ENCODE results near the gene DPP10.
"Not testable (repeated sequence)": the region's sequence is repeated elsewhere in the genome, so short reads cannot be mapped to it uniquely, and the experiment has no call there.

The DPP10 gene

GRCh38 chr2:114517580-114517979 lies 75.1 kb downstream of the DPP10 start:
- no peak for DNase-seq

GRCh38 chr2:114518738-114519137 lies 76.3 kb downstream of the DPP10 start:
- no peak for DNase-seq

- DNase-seq: not testable (repeated sequence)
These were observed 80.2 kb downstream of the DPP10 start for GRCh38 chr2:114522612-114523011.

GRCh38 chr2:114525955-114526354 lies 83.5 kb downstream of the DPP10 start:
- no peak for DNase-seq

GRCh38 chr2:114526841-114527240 lies 84.4 kb downstream of the DPP10 start:
- no peak for DNase-seq

GRCh38 chr2:114527330-114527983 lies 85.0 kb downstream of the DPP10 start:
- DNase-seq: no peak

- no peak for DNase-seq
These were observed 92.0 kb downstream of the DPP10 start for GRCh38 chr2:114534116-114535084.

GRCh38 chr2:114537777-114538176 lies 95.3 kb downstream of the DPP10 start:
- DNase-seq: no peak

- DNase-seq: no peak
These were observed 100.3 kb downstream of the DPP10 start for GRCh38 chr2:114542695-114543094.

- DNase-seq: peak; percentile 7
These were observed 100.9 kb downstream of the DPP10 start for GRCh38 chr2:114543236-114543766.

GRCh38 chr2:114545052-114545451 lies 102.6 kb downstream of the DPP10 start:
- no peak for DNase-seq

- no peak for DNase-seq
These were observed 104.1 kb downstream of the DPP10 start for GRCh38 chr2:114546531-114546930.

GRCh38 chr2:114548151-114548550 lies 105.7 kb downstream of the DPP10 start:
- DNase-seq: no peak

- DNase-seq: no peak
These were observed 107.9 kb downstream of the DPP10 start for GRCh38 chr2:114550364-114550763.

GRCh38 chr2:114550895-114551793 lies 108.7 kb downstream of the DPP10 start:
- DNase-seq: peak; percentile 87

- DNase-seq: no peak
These were observed 110.6 kb downstream of the DPP10 start for GRCh38 chr2:114553027-114553426.

GRCh38 chr2:114569166-114569565 lies 126.7 kb downstream of the DPP10 start:
- no peak for DNase-seq

- no peak for DNase-seq
These were observed 135.2 kb downstream of the DPP10 start for GRCh38 chr2:114577657-114578056.

- DNase-seq: no peak
These were observed 137.1 kb downstream of the DPP10 start for GRCh38 chr2:114579542-114579941.

GRCh38 chr2:114580691-114581090 lies 138.2 kb downstream of the DPP10 start:
- DNase-seq: peak; percentile 53

- DNase-seq: no peak
These were observed 155.9 kb downstream of the DPP10 start for GRCh38 chr2:114598329-114598728.

- DNase-seq: no peak
These were observed 166.8 kb downstream of the DPP10 start for GRCh38 chr2:114609203-114609602.

GRCh38 chr2:114609801-114610200 lies 167.4 kb downstream of the DPP10 start:
- no peak for DNase-seq
